ENCODE measurements around the gene NT5DC1. TPM values are rescaled to one million over a fixed set of nuclear protein-coding genes. Genes with fewer than 3 reads are reported as not detected.

The NT5DC1 gene
- polyA plus RNA-seq, 1 donor from 2014 or later = 1.3 TPM

DNA sequence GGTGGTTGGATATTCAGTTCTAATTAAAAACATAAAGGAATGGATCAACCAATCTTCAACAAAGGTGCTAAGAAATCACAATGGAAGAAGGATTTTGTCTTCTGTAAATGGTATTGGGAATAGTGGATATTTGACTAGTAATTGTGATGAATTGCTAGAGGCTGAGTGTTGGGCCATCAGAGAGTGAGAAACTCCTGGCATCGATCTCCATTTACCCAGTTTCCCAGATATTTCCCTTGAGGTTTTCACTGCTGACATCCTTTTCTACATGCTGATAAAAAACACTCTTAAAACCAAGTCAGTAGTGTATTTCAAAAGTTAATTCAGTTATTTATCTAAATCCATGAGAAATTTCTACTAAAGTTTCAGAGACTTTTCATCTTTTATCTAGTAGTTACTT, 65.7 kb downstream of the NT5DC1 start:
- H3K4me2 ChIP-seq (ENCODE audit: low read length) = no peak overlapping the region
- no peaks in the 10 kb centered on the region for H3K79me2 ChIP-seq (replicated peaks; ENCODE audit: insufficient read depth, low read length)
- H3K9me3 ChIP-seq (ENCODE audit: low read length) = no peaks in the 10 kb centered on the region
- no peaks in the 10 kb centered on the region for H4K20me1 ChIP-seq (ENCODE audit: insufficient read depth)
- H3K27me3 ChIP-seq (ENCODE audit: insufficient read depth, low read depth, low read length) = no peaks in the 10 kb centered on the region
- H3K27ac ChIP-seq (ENCODE audit: low read length) = no peak overlapping the region
- H3K36me3 ChIP-seq (ENCODE audit: insufficient read depth, low read length) = no peaks in the 10 kb centered on the region
- TF ChIP-seq RAD21 (conservative IDR thresholded peaks at IDR 0.05) (no peak), SMC3 (conservative IDR thresholded peaks at IDR 0.05; ENCODE audit: poor library complexity) (no peak), MXI1 (conservative IDR thresholded peaks at IDR 0.05; ENCODE audit: poor library complexity, severe bottlenecking) (no peak), EZH2 (IDR thresholded peaks at IDR 0.05; ENCODE audit: borderline replicate concordance, insufficient read depth, low read length, poor library complexity, severe bottlenecking) (no peak), CTCF (IDR thresholded peaks at IDR 0.05; ENCODE audit: poor library complexity, severe bottlenecking) (no peak), EP300 (conservative IDR thresholded peaks at IDR 0.05; ENCODE audit: poor library complexity, severe bottlenecking) (no peak), POLR2AphosphoS5 (IDR thresholded peaks at IDR 0.05) (no peak), TAF1 (IDR thresholded peaks at IDR 0.05; ENCODE audit: low read depth) (no peak)
- TF ChIP-seq, protein P1, sequence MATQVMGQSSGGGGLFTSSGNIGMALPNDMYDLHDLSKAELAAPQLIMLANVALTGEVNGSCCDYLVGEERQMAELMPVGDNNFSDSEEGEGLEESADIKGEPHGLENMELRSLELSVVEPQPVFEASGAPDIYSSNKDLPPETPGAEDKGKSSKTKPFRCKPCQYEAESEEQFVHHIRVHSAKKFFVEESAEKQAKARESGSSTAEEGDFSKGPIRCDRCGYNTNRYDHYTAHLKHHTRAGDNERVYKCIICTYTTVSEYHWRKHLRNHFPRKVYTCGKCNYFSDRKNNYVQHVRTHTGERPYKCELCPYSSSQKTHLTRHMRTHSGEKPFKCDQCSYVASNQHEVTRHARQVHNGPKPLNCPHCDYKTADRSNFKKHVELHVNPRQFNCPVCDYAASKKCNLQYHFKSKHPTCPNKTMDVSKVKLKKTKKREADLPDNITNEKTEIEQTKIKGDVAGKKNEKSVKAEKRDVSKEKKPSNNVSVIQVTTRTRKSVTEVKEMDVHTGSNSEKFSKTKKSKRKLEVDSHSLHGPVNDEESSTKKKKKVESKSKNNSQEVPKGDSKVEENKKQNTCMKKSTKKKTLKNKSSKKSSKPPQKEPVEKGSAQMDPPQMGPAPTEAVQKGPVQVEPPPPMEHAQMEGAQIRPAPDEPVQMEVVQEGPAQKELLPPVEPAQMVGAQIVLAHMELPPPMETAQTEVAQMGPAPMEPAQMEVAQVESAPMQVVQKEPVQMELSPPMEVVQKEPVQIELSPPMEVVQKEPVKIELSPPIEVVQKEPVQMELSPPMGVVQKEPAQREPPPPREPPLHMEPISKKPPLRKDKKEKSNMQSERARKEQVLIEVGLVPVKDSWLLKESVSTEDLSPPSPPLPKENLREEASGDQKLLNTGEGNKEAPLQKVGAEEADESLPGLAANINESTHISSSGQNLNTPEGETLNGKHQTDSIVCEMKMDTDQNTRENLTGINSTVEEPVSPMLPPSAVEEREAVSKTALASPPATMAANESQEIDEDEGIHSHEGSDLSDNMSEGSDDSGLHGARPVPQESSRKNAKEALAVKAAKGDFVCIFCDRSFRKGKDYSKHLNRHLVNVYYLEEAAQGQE (IDR thresholded peaks at IDR 0.05; ENCODE audit: borderline replicate concordance) = no peak
- H3K9me2 ChIP-seq (ENCODE audit: insufficient read depth, low read length) = no peaks in the 10 kb centered on the region
- no peak overlapping the region for H3K4me3 ChIP-seq (ENCODE audit: low read length)
- H2AFZ ChIP-seq (ENCODE audit: low read depth, low read length) = no peak overlapping the region
- H3K9ac ChIP-seq (ENCODE audit: low read length) = no peak overlapping the region
- no peaks in the 10 kb centered on the region for H3F3A ChIP-seq (ENCODE audit: insufficient read depth, low read length, poor library complexity, severe bottlenecking)

- Histone ChIP-seq H3K9me2 (ENCODE audit: insufficient read depth, low read length) (no peaks in the 10 kb centered on the region), H2AFZ (ENCODE audit: low read depth, low read length) (no peak overlapping the region), H3K4me3 (ENCODE audit: low read length) (no peak overlapping the region), H3K36me3 (ENCODE audit: insufficient read depth, low read length) (no peaks in the 10 kb centered on the region), H3K9me3 (ENCODE audit: low read length) (no peaks in the 10 kb centered on the region), H3K27ac (ENCODE audit: low read length) (no peak overlapping the region), H4K20me1 (ENCODE audit: insufficient read depth) (no peaks in the 10 kb centered on the region), H3F3A (ENCODE audit: insufficient read depth, low read length, poor library complexity, severe bottlenecking) (no peaks in the 10 kb centered on the region), H3K4me2 (ENCODE audit: low read length) (no peak overlapping the region), H3K79me2 (replicated peaks; ENCODE audit: insufficient read depth, low read length) (no peaks in the 10 kb centered on the region), H3K27me3 (ENCODE audit: insufficient read depth, low read depth, low read length) (no peaks in the 10 kb centered on the region), H3K9ac (ENCODE audit: low read length) (no peak overlapping the region)
- TF ChIP-seq POLR2AphosphoS5 (IDR thresholded peaks at IDR 0.05) (no peak), MXI1 (conservative IDR thresholded peaks at IDR 0.05; ENCODE audit: poor library complexity, severe bottlenecking) (no peak), CTCF (IDR thresholded peaks at IDR 0.05; ENCODE audit: poor library complexity, severe bottlenecking) (no peak), EZH2 (IDR thresholded peaks at IDR 0.05; ENCODE audit: borderline replicate concordance, insufficient read depth, low read length, poor library complexity, severe bottlenecking) (no peak), TAF1 (IDR thresholded peaks at IDR 0.05; ENCODE audit: low read depth) (no peak), SMC3 (conservative IDR thresholded peaks at IDR 0.05; ENCODE audit: poor library complexity) (no peak), RAD21 (conservative IDR thresholded peaks at IDR 0.05) (no peak), EP300 (conservative IDR thresholded peaks at IDR 0.05; ENCODE audit: poor library complexity, severe bottlenecking) (no peak)
- TF ChIP-seq, protein P1 (IDR thresholded peaks at IDR 0.05; ENCODE audit: borderline replicate concordance) = no peak
Observed at GRCh38 chr6:116168148-116168547, 67.5 kb downstream of the NT5DC1 start.
